PC-9 (cell line): Measurements from ENCODE around the gene AGPAT3. TPM values are rescaled to one million over a fixed set of nuclear protein-coding genes. Genes with fewer than 3 reads are reported as not detected.

Source experiments
- BruUV-seq: library from RNA; stranded (reverse); fragments of 400-500 nt; replicated peaks from 2 replicates; lab custom pipeline; 2021; lab: Mats Ljungman, UMichigan
- CTCF ChIA-PET: fragments of 300-600 bp; sonication (Branson Sonifier 250); formaldehyde crosslinking; loops from one replicate; lab custom pipeline; 2022; ENCODE audit warnings: antibody characterized with exemption; lab: Charles Lee
- POLR2A ChIA-PET: fragments of 300-600 bp; sonication (Branson Sonifier 250); formaldehyde crosslinking; loops from one replicate; lab custom pipeline; 2022; ENCODE audit warnings: antibody characterized with exemption; ENCODE audit not compliant: unreplicated experiment; lab: Charles Lee
- DNase-seq, 2 experiments: peaks; one replicate each; pipeline versions ENCODE4 v3.0.0 to v3.0.0-alpha.2; 2015 to 2022; ENCODE audit warnings: mixed read lengths in 1 of 2
- H2AFZ ChIP-seq: fragments of 200-600 bp; sonication (generic); 2 replicates; pipeline ENCODE4 v1.8.1; 2017; ENCODE audit warnings: antibody characterized with exemption
- H3F3A ChIP-seq: fragments of 200-600 bp; sonication (generic); 2 replicates; pipeline ENCODE4 v1.8.1; 2017; ENCODE audit warnings: antibody characterized with exemption, mild to moderate bottlenecking, low read depth; ENCODE audit not compliant: insufficient read depth
- H3K27ac ChIP-seq: fragments of 200-600 bp; sonication (generic); 2 replicates; pipeline ENCODE4 v1.6.1; 2016; ENCODE audit warnings: mixed run types
- H3K27me3 ChIP-seq: fragments of 200-600 bp; sonication (generic); 2 replicates; pipeline ENCODE4 v1.6.1; 2016; ENCODE audit warnings: low read depth, mixed run types; ENCODE audit not compliant: insufficient read depth
- H3K36me3 ChIP-seq: fragments of 200-600 bp; sonication (generic); 2 replicates; pipeline ENCODE4 v1.6.1; 2016; ENCODE audit warnings: low read depth, mixed run types
- H3K4me1 ChIP-seq: fragments of 200-600 bp; sonication (generic); replicated peaks from 2 replicates; pipeline ENCODE4 v1.6.1; 2016; ENCODE audit warnings: mixed run types; ENCODE audit not compliant: insufficient read depth
- H3K4me2 ChIP-seq: fragments of 200-600 bp; sonication (generic); 2 replicates; pipeline ENCODE4 v1.6.1; 2017; ENCODE audit warnings: mixed run types
- H3K4me3 ChIP-seq: fragments of 200-600 bp; sonication (generic); 2 replicates; pipeline ENCODE4 v1.6.1; 2016; ENCODE audit warnings: mixed run types
- H3K79me2 ChIP-seq: fragments of 200-600 bp; sonication (generic); 2 replicates; pipeline ENCODE4 v1.6.1; 2017; ENCODE audit warnings: low read depth, mixed run types
- H3K9me2 ChIP-seq: fragments of 200-600 bp; sonication (generic); 2 replicates; pipeline ENCODE4 v1.8.1; 2017; ENCODE audit warnings: mild to moderate bottlenecking; ENCODE audit not compliant: insufficient read depth
- H3K9me3 ChIP-seq: fragments of 200-600 bp; sonication (generic); 2 replicates; pipeline ENCODE4 v1.8.1; 2016; ENCODE audit warnings: low read depth; ENCODE audit not compliant: insufficient read depth
- H4K20me1 ChIP-seq: fragments of 200-600 bp; sonication (generic); 2 replicates; pipeline ENCODE4 v1.8.1; 2017; ENCODE audit not compliant: insufficient read depth
- CTCF ChIP-seq: fragments of 200-600 bp; sonication (generic); conservative IDR thresholded peaks from 2 replicates; pipeline ENCODE4 v1.6.1; 2017; ENCODE audit warnings: mixed run types, antibody characterized with exemption, mild to moderate bottlenecking, moderate library complexity
- EZH2 ChIP-seq: fragments of 200-600 bp; sonication (generic); IDR thresholded peaks from 2 replicates; pipeline ENCODE4 v1.8.0; 2017; ENCODE audit warnings: antibody characterized with exemption, low read depth
- intact Hi-C: fragments of 100-400 bp; cut with micrococcal nuclease; formaldehyde crosslinking; loops from one replicate; pipeline ENCODE4 v1.10.0; 2022; ENCODE audit not compliant: unreplicated experiment
- total RNA-seq: library from RNA; stranded (reverse); gene quantifications from 2 replicates; pipeline ENCODE4 v1.2.3, GENCODE V29; 2021

Gene AGPAT3
- total RNA-seq, 1 experiment from 2014 or later = 39.0 TPM

DNA sequence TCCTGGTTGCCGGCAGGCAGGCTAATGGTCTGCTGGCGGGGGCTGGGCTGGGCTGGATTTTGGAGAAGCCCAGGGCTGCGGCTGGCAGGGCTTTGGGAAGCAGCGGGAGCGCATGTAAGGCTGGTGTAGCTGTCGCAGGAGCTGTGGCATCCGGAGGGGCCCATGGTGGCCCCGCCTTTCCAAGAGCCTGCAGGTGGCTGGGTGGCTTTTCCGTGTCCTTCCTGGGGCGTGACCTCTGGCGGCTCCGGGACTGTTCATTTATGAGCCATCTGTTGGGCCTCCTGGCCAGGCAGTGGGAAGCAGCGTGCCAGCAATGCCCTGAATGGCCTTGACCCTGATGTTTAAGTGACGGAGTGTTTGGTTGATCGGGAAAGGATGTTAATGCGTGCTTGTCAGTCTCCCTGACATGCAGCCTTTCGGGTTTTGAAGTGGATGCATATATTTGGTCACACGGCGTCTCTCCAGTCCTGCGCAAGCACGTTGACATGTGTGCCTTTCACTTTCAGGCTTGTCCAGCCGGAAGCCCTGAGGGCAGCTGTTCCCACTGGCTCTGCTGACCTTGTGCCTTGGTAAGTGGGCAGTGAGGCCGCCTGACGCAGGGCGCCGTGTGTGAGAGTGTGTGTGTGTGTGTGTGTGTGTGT lies 38.5 kb downstream of the AGPAT3 start:
- H3K4me1 ChIP-seq = no peaks in the 10 kb centered on the region
- no peaks in the 10 kb centered on the region for H3K36me3 ChIP-seq
- no peak overlapping the region for H3K4me3 ChIP-seq
- intact Hi-C loops = no loop called here
- no peak for DNase-seq
- BruUV-seq = no TSS peak
- no peaks in the 10 kb centered on the region for H4K20me1 ChIP-seq
- no peak overlapping the region for H3K4me2 ChIP-seq
- no peaks in the 10 kb centered on the region for H3K9me2 ChIP-seq
- CTCF ChIA-PET = no interaction called here
- no peaks in the 10 kb centered on the region for H3K27me3 ChIP-seq
- H2AFZ ChIP-seq = no peak overlapping the region
- no peaks in the 10 kb centered on the region for H3K79me2 ChIP-seq
- H3K27ac ChIP-seq = no peak overlapping the region
- no peaks in the 10 kb centered on the region for H3K9me3 ChIP-seq
- no peaks in the 10 kb centered on the region for H3F3A ChIP-seq
- POLR2A ChIA-PET = no interaction called here
- TF ChIP-seq CTCF (no peak), EZH2 (no peak)

DNA sequence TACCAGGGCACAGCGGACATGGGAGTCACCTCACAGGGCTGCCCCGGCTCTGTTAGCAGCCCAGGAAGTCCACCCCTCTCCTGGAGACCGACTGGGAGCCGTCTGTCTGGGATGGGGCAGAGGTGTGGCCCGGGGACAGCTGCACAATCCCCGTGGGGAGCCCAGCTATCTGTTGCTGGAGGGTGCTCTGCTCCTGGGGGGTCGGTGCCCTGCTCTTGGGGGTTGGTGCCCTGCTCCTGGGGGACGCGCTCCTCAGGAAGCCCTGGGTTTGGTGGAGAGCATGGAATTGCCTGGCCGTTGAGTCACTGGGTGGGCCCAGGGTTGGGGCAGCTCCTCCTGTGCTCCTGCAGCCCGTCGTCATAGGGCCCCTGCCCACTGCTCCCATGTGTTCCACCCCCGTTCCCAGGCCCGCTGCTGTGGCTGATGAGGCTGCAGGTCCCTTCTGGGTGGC lies 39.3 kb downstream of the AGPAT3 start:
- Histone ChIP-seq H3K79me2 (no peaks in the 10 kb centered on the region), H3K36me3 (no peaks in the 10 kb centered on the region), H2AFZ (no peak overlapping the region), H3K9me2 (no peaks in the 10 kb centered on the region), H4K20me1 (no peaks in the 10 kb centered on the region), H3F3A (no peaks in the 10 kb centered on the region), H3K4me3 (no peak overlapping the region), H3K4me1 (no peaks in the 10 kb centered on the region), H3K27me3 (no peaks in the 10 kb centered on the region), H3K9me3 (no peaks in the 10 kb centered on the region), H3K27ac (no peak overlapping the region), H3K4me2 (no peak overlapping the region)
- TF ChIP-seq EZH2 (no peak), CTCF (no peak)
- BruUV-seq = no TSS peak
- intact Hi-C loops = no loop called here
- ChIA-PET CTCF (no interaction called here), POLR2A (no interaction called here)
- no peak for DNase-seq

DNA sequence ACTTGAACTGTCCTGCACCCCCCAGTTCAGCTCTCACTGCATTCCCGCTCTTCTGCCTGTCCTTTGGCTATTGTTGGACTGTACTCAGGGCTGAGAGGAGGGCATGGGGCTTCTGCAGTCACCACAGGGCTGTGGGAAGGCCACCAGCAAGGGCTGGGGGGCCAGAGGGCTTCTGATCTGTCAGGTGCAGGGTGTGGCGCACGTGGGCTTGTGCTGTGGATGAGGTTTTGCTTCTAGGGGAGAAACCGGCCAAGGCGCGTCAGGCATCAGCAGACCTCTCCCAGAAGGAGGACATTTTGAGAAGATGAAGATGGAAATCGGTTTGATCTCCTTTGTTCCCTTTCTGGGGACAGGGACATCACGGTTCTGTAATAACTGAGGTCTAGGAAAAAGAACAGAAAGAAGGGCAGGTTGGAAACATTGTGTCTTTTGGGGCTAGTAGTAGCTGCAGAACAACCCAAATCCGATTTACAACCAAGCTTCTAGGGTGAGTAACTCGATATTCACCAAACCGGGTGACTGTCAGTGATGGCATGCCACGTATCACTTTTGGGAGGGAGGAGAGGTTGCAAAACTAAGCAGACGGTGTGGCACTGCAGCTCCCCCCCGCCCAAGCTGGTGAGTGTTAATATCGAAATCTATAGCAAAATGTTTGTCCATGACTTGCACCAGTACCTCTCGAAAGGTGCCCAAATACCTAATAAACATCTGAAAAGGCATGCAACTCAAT lies 40.9 kb downstream of the AGPAT3 start:
- Histone ChIP-seq H3F3A (no peaks in the 10 kb centered on the region), H4K20me1 (no peaks in the 10 kb centered on the region), H3K9me2 (no peaks in the 10 kb centered on the region), H3K27me3 (no peaks in the 10 kb centered on the region), H3K4me3 (no peak overlapping the region), H3K9me3 (no peaks in the 10 kb centered on the region), H3K27ac (no peak overlapping the region), H3K4me1 (no peaks in the 10 kb centered on the region), H3K36me3 (no peaks in the 10 kb centered on the region), H3K79me2 (no peaks in the 10 kb centered on the region), H3K4me2 (no peak overlapping the region), H2AFZ (no peak overlapping the region)
- TF ChIP-seq EZH2 = no peak
- TF ChIP-seq CTCF = no peak
- POLR2A ChIA-PET = no interaction called here
- BruUV-seq = no TSS peak
- DNase-seq = no peak
- intact Hi-C loops = no loop called here
- CTCF ChIA-PET = no interaction called here
